Breast epithelium (tissue), 4 donors: ENCODE measurements around the gene LYPD5. TPM values are rescaled to one million over a fixed set of nuclear protein-coding genes. Genes with fewer than 3 reads are reported as not detected.

Experiments
- DNase-seq, 2 donors: peaks; one replicate each; pipeline ENCODE4 v3.0.0-alpha.2; 2019; ENCODE audit warnings: low spot score in 2 of 2
- H3K27ac ChIP-seq, 2 donors: fragments of 200-600 bp; sonication (generic) in 1 of 2; one replicate each; pipeline ENCODE4 v1.5.1; 2016 to 2019; ENCODE audit warnings: mild to moderate bottlenecking in 1 of 2
- H3K27me3 ChIP-seq, 2 donors: fragments of 200-600 bp; sonication (generic) in 1 of 2; one replicate each; pipeline versions ENCODE4 v1.5.1 to v1.6.0; 2017 to 2019; ENCODE audit warnings: control low read depth in 1 of 2, mild to moderate bottlenecking in 1 of 2
- H3K36me3 ChIP-seq: fragments of 200-600 bp; one replicate; pipeline ENCODE4 v1.5.1; 2019
- H3K4me1 ChIP-seq, 2 donors: fragments of 200-600 bp; sonication (generic); one replicate each; pipeline ENCODE4 v1.5.1; 2016 to 2019; ENCODE audit warnings: control low read depth in 1 of 2
- H3K4me3 ChIP-seq, 3 donors: fragments of 200-600 bp; sonication (generic); 1 replicate in 2 of 3; 2 replicates in 1 of 3; pipeline ENCODE4 v1.5.1; 2016 to 2019; ENCODE audit warnings: mild to moderate bottlenecking in 3 of 3, moderate library complexity in 2 of 3
- H3K9me3 ChIP-seq, 2 donors: fragments of 200-600 bp; sonication (generic) in 1 of 2; one replicate each; pipeline ENCODE4 v1.5.1; 2016 to 2019; ENCODE audit warnings: control low read depth in 1 of 2
- CTCF ChIP-seq, 3 donors: fragments of 450-650 bp; IDR thresholded peaks; one replicate each; pipeline ENCODE4 v1.5.1; 2016 to 2017; ENCODE audit warnings: antibody characterized with exemption in 3 of 3, mild to moderate bottlenecking in 3 of 3, moderate library complexity in 3 of 3
- POLR2A ChIP-seq: fragments of 450-650 bp; IDR thresholded peaks from one replicate; pipeline ENCODE4 v1.6.1; 2016; ENCODE audit warnings: antibody characterized with exemption, mild to moderate bottlenecking, moderate library complexity
- POLR2AphosphoS5 ChIP-seq, 3 donors: sonication (generic); formaldehyde crosslinking; IDR thresholded peaks; one replicate each; pipeline ENCODE4 v1.6.1; 2017; ENCODE audit warnings: antibody characterized with exemption in 3 of 3
- intact Hi-C: fragments of 100-400 bp; cut with DNase I; formaldehyde crosslinking; loops from one replicate; pipeline ENCODE4 v1.15.1; 2023; ENCODE audit warnings: low total_unique reads
- total RNA-seq, 3 donors: library from RNA; depleted of rRNA; stranded (reverse); fragments of >200 nt; gene quantifications; one replicate each; pipeline ENCODE4 v1.1.0, GENCODE V29; 2016

Gene LYPD5
- total RNA-seq, result 1 to 10 TPM in 2 of 3 donors, under 1 TPM in 1; 0.48 to 7.2 (median 6.2) TPM

- H3K27ac ChIP-seq, result no peak within 1 kb of the TSS
- no peaks in the 10 kb centered on the region for H3K36me3 ChIP-seq
- H3K27me3 ChIP-seq, result no peaks in the 10 kb centered on the region
- H3K9me3 ChIP-seq, result no peaks in the 10 kb centered on the region
- TF ChIP-seq POLR2AphosphoS5 (IDR thresholded peaks at IDR 0.05) (no peak), CTCF (IDR thresholded peaks at IDR 0.05) (no peak), POLR2A (no peak)
- intact Hi-C loops, result no loop called here
- no peaks in the 10 kb centered on the region for H3K4me1 ChIP-seq
- DNase-seq, result no peak
- H3K4me3 ChIP-seq, result no peak within 1 kb of the TSS
Measured at GRCh38 chr19:43802216-43802951, at the start of gene LYPD5. LYPD5 (minus strand) TSS chr19:43802447; CDS start chr19:43802380, 67 bp downstream.

GRCh38 chr19:43848821-43849220, 46.6 kb upstream of the LYPD5 start:
- no peaks in the 10 kb centered on the region for H3K27me3 ChIP-seq
- no peak for DNase-seq
- peaks cover 52% of the 10 kb centered on the region for H3K36me3 ChIP-seq
- intact Hi-C loops, result no loop called here
- H3K4me1 ChIP-seq, result no peaks in the 10 kb centered on the region
- no peak overlapping the region for H3K27ac ChIP-seq
- no peak overlapping the region for H3K4me3 ChIP-seq
- H3K9me3 ChIP-seq, result peaks cover 73 to 100% of the 10 kb centered on the region in 2 donors
- TF ChIP-seq CTCF (IDR thresholded peaks at IDR 0.05) (no peak), POLR2AphosphoS5 (IDR thresholded peaks at IDR 0.05) (no peak), POLR2A (no peak)

- Histone ChIP-seq H3K27ac (no peak overlapping the region), H3K27me3 (no peaks in the 10 kb centered on the region), H3K9me3 (peaks cover 66 to 100% of the 10 kb centered on the region in 2 donors), H3K4me1 (no peaks in the 10 kb centered on the region), H3K36me3 (peaks cover 58% of the 10 kb centered on the region), H3K4me3 (peak overlapping the region in 1 of 3 donors; percentile 4)
- intact Hi-C loops, result no loop called here
- TF ChIP-seq POLR2AphosphoS5 (IDR thresholded peaks at IDR 0.05), result no peak
- TF ChIP-seq POLR2A, result no peak
- TF ChIP-seq CTCF (IDR thresholded peaks at IDR 0.05), result no peak
- no peak for DNase-seq
Measured at GRCh38 chr19:43847884-43848283, 45.6 kb upstream of the LYPD5 start.

GRCh38 chr19:43847246-43847645, 45.0 kb upstream of the LYPD5 start:
- Histone ChIP-seq H3K4me1 (no peaks in the 10 kb centered on the region), H3K9me3 (peaks cover 66 to 100% of the 10 kb centered on the region in 2 donors), H3K4me3 (peak overlapping the region in 1 of 3 donors; percentile 4), H3K27me3 (no peaks in the 10 kb centered on the region), H3K36me3 (peaks cover 63% of the 10 kb centered on the region), H3K27ac (no peak overlapping the region)
- no peak for DNase-seq
- no peak for TF ChIP-seq CTCF (IDR thresholded peaks at IDR 0.05)
- no peak for TF ChIP-seq POLR2A
- no peak for TF ChIP-seq POLR2AphosphoS5 (IDR thresholded peaks at IDR 0.05)
- intact Hi-C loops, result no loop called here

GRCh38 chr19:43842007-43842406, 39.8 kb upstream of the LYPD5 start:
- no peak overlapping the region for H3K27ac ChIP-seq
- intact Hi-C loops, result no loop called here
- no peak for TF ChIP-seq POLR2AphosphoS5 (IDR thresholded peaks at IDR 0.05)
- no peak for TF ChIP-seq POLR2A
- no peak for TF ChIP-seq CTCF (IDR thresholded peaks at IDR 0.05)
- H3K4me3 ChIP-seq, result no peak overlapping the region
- H3K27me3 ChIP-seq, result no peaks in the 10 kb centered on the region
- no peaks in the 10 kb centered on the region for H3K4me1 ChIP-seq
- peaks cover 65 to 100% of the 10 kb centered on the region in 2 donors for H3K9me3 ChIP-seq
- H3K36me3 ChIP-seq, result peaks cover 74% of the 10 kb centered on the region
- DNase-seq, result no peak
